ENCODE results near the gene DRD3. TPM values are rescaled to one million over a fixed set of nuclear protein-coding genes. Genes with fewer than 3 reads are reported as not detected.

Gene DRD3
- total RNA-seq, 1 experiment from 2014 or later, result not detected

GRCh38 chr3:114086356-114086755 lies 92.5 kb downstream of the DRD3 start:
- no peak overlapping the region for H3K27ac Mint-ChIP-seq (ENCODE audit: unreplicated experiment)
- H3K4me1 ChIP-seq, result no peaks in the 10 kb centered on the region
- peaks cover 30% of the 10 kb centered on the region for H3K36me3 Mint-ChIP-seq (ENCODE audit: insufficient read depth, unreplicated experiment)
- no peak overlapping the region for H3K4me3 Mint-ChIP-seq (ENCODE audit: unreplicated experiment)
- TF ChIP-seq, protein P1, sequence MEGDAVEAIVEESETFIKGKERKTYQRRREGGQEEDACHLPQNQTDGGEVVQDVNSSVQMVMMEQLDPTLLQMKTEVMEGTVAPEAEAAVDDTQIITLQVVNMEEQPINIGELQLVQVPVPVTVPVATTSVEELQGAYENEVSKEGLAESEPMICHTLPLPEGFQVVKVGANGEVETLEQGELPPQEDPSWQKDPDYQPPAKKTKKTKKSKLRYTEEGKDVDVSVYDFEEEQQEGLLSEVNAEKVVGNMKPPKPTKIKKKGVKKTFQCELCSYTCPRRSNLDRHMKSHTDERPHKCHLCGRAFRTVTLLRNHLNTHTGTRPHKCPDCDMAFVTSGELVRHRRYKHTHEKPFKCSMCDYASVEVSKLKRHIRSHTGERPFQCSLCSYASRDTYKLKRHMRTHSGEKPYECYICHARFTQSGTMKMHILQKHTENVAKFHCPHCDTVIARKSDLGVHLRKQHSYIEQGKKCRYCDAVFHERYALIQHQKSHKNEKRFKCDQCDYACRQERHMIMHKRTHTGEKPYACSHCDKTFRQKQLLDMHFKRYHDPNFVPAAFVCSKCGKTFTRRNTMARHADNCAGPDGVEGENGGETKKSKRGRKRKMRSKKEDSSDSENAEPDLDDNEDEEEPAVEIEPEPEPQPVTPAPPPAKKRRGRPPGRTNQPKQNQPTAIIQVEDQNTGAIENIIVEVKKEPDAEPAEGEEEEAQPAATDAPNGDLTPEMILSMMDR (IDR thresholded peaks at IDR 0.05; ENCODE audit: insufficient read depth in 1 of 2, low read depth in 1 of 2, low read length in 1 of 2, severe bottlenecking in 1 of 2, unreplicated experiment in 1 of 2), result no peak
- no peak overlapping the region for H3K4me3 ChIP-seq (ENCODE audit: low read depth, low read length)
- no peak for DNase-seq
- POLR2A ChIA-PET, result no interaction called here
- CTCF ChIA-PET, result no interaction called here
- no TSS peak for BruUV-seq (replicated peaks)
- no peaks in the 10 kb centered on the region for H3K4me1 Mint-ChIP-seq (ENCODE audit: low read depth, unreplicated experiment)
- no peaks in the 10 kb centered on the region for H3K27me3 Mint-ChIP-seq (ENCODE audit: insufficient read depth, unreplicated experiment)
- H3K9me3 ChIP-seq, result no peaks in the 10 kb centered on the region
- intact Hi-C loops (cut with micrococcal nuclease; ENCODE audit: unreplicated experiment), result no loop called here
- H3K9me3 Mint-ChIP-seq (ENCODE audit: unreplicated experiment), result no peaks in the 10 kb centered on the region
- H3K27me3 ChIP-seq (replicated peaks; ENCODE audit: control insufficient read depth, insufficient read depth, low read length), result no peaks in the 10 kb centered on the region
- H3K36me3 ChIP-seq (ENCODE audit: control insufficient read depth, insufficient read depth, low read length), result peaks cover 2% of the 10 kb centered on the region; the same call in 1 of the 2 replicates

DNA sequence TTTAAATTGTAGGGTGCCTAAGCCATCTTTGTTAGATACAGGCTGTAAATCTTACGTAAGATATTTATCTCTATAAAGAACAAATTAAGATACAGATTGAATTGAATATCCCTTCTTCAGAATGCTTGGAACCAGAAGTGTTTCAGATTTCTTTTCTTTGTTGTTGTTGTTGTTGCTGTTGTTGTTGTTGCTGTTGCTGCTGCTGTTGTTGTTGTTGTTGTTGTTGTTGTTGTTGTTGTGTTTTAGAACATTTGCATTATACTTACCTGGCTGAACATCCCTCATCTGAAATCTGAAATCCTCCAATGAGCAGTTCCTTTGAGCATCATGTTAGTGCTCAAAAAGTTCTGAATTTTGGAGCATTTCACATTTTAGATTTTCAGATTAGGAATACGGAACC lies 95.7 kb downstream of the DRD3 start:
- peaks cover 54% of the 10 kb centered on the region for H3K36me3 Mint-ChIP-seq (ENCODE audit: insufficient read depth, unreplicated experiment)
- ChIA-PET CTCF (no interaction called here), POLR2A (no interaction called here)
- H3K9me3 Mint-ChIP-seq (ENCODE audit: unreplicated experiment), result no peaks in the 10 kb centered on the region
- Histone ChIP-seq H3K27me3 (replicated peaks; ENCODE audit: control insufficient read depth, insufficient read depth, low read length) (no peaks in the 10 kb centered on the region), H3K4me3 (ENCODE audit: low read depth, low read length) (no peak overlapping the region), H3K4me1 (no peaks in the 10 kb centered on the region), H3K36me3 (ENCODE audit: control insufficient read depth, insufficient read depth, low read length) (peaks cover 2% of the 10 kb centered on the region; the same call in 1 of the 2 replicates), H3K9me3 (no peaks in the 10 kb centered on the region)
- intact Hi-C loops (cut with micrococcal nuclease; ENCODE audit: unreplicated experiment), result no loop called here
- no TSS peak for BruUV-seq (replicated peaks)
- no peak overlapping the region for H3K4me3 Mint-ChIP-seq (ENCODE audit: unreplicated experiment)
- H3K27ac Mint-ChIP-seq (ENCODE audit: unreplicated experiment), result no peak overlapping the region
- no peak for DNase-seq
- H3K4me1 Mint-ChIP-seq (ENCODE audit: low read depth, unreplicated experiment), result no peaks in the 10 kb centered on the region
- no peaks in the 10 kb centered on the region for H3K27me3 Mint-ChIP-seq (ENCODE audit: insufficient read depth, unreplicated experiment)
- TF ChIP-seq, protein P1 (IDR thresholded peaks at IDR 0.05; ENCODE audit: insufficient read depth in 1 of 2, low read depth in 1 of 2, low read length in 1 of 2, severe bottlenecking in 1 of 2, unreplicated experiment in 1 of 2), result no peak

DNA sequence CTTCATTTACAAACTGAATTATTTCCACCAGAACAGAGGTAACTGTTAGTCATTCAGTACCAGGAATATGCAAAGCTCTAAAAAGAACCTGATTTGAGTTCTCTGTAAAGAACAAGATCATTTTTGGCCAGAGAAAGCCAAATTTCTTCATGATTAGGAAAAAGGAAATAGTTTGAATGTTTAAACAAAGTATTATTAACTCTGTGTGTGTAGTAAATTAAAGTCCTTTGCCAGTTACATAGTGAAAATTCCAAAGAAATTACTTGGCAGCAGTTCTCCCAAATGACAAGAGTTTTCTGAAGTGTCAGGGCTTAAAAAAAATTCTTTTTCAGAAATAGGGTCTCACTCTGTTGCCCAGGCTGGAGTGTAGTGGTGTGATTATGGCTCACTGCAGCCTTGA lies 97.8 kb downstream of the DRD3 start:
- DNase-seq, result no peak
- Mint-ChIP-seq H3K27ac (ENCODE audit: unreplicated experiment) (no peak overlapping the region), H3K36me3 (ENCODE audit: insufficient read depth, unreplicated experiment) (peaks cover 65% of the 10 kb centered on the region), H3K9me3 (ENCODE audit: unreplicated experiment) (no peaks in the 10 kb centered on the region), H3K4me3 (ENCODE audit: unreplicated experiment) (no peak overlapping the region), H3K27me3 (ENCODE audit: insufficient read depth, unreplicated experiment) (no peaks in the 10 kb centered on the region), H3K4me1 (ENCODE audit: low read depth, unreplicated experiment) (no peaks in the 10 kb centered on the region)
- ChIA-PET POLR2A (no interaction called here), CTCF (no interaction called here)
- Histone ChIP-seq H3K4me1 (no peaks in the 10 kb centered on the region), H3K36me3 (ENCODE audit: control insufficient read depth, insufficient read depth, low read length) (peaks cover 3% of the 10 kb centered on the region), H3K27me3 (replicated peaks; ENCODE audit: control insufficient read depth, insufficient read depth, low read length) (no peaks in the 10 kb centered on the region), H3K9me3 (no peaks in the 10 kb centered on the region), H3K4me3 (ENCODE audit: low read depth, low read length) (no peak overlapping the region)
- no TSS peak for BruUV-seq (replicated peaks)
- TF ChIP-seq, protein P1 (IDR thresholded peaks at IDR 0.05; ENCODE audit: insufficient read depth in 1 of 2, low read depth in 1 of 2, low read length in 1 of 2, severe bottlenecking in 1 of 2, unreplicated experiment in 1 of 2), result no peak
- intact Hi-C loops (cut with micrococcal nuclease; ENCODE audit: unreplicated experiment), result no loop called here
